C1 segment of cervical spinal cord (tissue), 14 donors: ENCODE data around the gene OOSP2.
"Not testable (repeated sequence)": the region's sequence is repeated elsewhere in the genome, so short reads cannot be mapped to it uniquely, and the experiment has no call there.

ENCODE experiments used
- DNase-seq, 14 donors: peaks; one replicate each; lab custom pipeline; 2025; lab: John Stamatoyannopoulos, UW

The OOSP2 gene, protein sequence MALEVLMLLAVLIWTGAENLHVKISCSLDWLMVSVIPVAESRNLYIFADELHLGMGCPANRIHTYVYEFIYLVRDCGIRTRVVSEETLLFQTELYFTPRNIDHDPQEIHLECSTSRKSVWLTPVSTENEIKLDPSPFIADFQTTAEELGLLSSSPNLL

DNA sequence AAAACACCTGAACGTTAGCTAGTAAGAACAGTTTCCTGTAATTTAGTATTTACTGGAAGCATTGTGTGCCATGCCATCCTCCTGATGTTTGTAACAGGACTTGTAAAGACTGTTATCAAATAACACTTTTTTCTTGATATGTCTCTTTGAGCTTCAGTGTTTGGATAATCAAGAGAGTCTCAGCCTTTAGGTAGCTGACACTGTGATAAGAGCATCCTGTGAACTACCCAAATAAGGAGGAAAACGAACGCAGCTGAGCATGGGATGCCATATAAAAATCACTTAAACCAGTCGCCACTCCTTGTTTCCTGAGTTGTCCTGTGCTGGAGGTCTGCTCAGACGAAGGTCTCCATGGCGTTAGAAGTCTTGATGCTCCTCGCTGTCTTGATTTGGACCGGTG is at the start of gene OOSP2:
Gene OOSP2 (plus strand): TSS at position 301 of the 400 bp plus-strand sequence. CDS start 51 bp downstream, at position 352.
- DNase-seq: no peak

DNA sequence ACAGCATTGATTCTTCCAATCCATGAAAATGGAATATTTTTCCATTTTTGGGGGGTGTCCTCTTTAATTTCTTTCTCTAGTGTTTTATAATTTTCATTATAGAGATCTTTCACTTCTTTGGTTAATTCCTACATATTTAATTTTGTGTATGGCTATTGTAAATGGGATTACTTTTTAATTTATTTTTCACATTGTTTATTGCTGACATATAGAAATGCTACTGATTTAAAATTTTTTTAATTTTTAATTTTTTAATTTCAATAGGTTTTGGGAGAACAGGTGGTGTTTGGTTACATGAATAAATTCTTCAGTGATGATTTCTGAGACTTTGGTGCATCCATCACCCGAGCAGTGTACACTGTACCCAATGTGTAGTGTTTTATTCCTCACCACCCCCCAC is 49.8 kb upstream of the OOSP2 start:
- DNase-seq: no peak

DNA sequence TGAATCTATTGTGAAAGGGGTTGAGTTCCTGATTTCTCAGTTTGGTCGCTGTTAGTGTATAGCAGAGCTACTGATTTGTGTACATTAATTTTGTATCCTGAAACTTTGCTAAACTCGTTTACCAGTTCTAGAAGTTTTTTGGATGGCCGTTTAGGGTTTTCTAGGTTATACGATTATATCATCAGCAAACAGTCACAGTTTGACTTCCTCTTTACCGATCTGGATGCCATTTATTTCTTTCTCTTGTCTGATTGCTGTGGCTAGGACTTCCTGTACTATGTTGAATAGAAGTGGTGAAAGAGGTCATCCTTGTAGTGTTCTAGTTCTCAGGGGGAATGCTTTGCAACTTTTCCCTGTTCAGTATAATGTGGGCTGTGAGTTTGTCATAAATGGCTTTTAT is 47.8 kb upstream of the OOSP2 start:
- DNase-seq: no peak

DNA sequence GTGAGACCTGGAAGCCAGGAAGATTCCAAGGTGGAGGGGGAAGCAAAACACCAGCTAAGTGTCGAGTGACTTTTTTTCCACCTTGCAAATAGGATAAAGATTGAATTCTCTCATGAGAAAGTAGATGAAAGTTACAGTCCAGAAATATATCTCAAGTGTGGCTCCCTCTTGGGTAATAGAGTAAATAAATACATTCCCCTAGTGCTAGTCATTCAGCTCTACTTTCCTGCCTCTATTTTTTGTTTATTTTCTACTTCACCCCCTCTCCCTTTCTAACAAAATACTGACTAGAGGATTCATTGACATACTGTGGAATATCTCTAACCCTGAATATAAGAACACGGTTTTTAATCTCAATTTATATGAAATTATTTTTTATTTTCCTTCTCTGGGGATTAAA is 42.4 kb upstream of the OOSP2 start:
- DNase-seq: no peak

DNA sequence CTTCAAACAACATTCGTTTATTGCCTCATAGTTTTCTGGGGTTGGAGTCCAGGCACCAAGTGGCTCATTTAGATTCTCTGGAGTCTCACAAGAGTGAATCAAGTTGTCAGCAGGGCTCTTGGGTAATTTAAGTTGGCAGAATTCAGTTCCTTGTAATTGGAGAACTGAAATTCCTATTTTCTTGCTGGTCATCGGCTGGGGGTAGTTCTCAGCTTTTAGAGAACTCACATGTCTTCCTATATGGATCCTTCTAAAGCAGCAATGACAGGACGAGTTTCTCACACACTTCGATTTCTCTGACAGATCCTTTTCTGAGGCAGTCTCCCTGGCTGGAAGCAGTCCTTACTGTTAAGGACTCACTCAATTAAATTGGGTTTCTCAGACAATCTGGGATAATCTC is 40.5 kb upstream of the OOSP2 start:
- no peak for DNase-seq

DNA sequence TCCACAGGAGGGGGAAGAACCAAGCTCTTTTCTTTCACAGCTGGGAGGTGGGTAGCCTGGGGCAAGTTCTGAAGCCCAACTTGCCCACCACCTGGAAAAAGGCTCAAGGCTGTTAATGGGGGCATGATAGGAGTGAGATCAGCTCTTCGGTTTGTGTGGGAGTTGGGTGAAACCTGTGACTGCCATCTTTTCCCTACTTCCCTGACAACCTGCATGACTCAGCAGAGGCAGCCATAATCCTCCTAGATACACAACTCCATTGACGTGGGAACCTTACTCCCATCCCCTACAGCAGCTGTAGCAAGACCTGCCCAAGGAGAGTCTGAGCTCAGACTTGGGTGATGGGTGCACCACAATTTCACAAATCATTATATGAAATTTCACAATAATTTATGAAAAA is 36.5 kb upstream of the OOSP2 start:
- no peak for DNase-seq

DNA sequence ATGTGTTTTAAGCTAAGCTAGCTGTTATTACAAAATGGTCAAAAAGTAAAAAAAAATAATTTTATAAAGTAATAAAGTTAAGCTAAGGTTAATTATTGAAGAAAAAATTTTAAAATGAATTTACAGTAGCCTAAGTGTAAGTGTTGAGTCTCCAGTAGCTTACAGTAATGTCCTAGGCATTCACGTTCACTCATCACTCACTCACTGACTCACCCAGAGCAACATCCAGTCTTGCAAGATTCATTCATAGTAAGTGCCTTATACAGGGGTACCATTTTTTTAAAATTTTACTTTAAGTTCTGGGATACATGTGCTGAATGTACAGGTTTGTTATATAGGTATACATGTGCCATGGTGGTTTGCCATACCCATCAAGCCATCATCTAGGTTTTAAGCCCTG is 34.8 kb upstream of the OOSP2 start:
- no peak for DNase-seq

DNA sequence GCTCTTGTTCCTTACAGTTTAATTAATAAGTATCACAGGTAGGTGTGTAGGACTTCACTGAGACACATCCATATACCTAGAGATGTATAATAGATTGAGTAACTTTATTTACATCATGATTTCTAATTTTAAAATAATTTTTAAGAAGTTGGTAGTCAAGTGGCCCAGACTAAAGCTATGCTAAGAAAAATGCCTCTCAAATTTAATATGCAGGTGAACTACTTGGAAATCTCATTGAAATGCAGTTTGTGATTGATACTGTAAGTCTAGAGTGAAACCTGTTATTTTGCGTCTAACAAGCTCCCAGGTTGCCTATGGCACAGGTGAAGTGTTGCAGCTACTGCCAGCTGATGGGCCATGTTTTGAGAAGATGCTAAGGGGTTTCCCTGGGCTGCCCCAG is 23.3 kb upstream of the OOSP2 start, which contains the start of gene OOSP4B:
Gene OOSP4B (plus strand): TSS at position 301 of the 400 bp plus-strand sequence.
- DNase-seq: no peak

DNA sequence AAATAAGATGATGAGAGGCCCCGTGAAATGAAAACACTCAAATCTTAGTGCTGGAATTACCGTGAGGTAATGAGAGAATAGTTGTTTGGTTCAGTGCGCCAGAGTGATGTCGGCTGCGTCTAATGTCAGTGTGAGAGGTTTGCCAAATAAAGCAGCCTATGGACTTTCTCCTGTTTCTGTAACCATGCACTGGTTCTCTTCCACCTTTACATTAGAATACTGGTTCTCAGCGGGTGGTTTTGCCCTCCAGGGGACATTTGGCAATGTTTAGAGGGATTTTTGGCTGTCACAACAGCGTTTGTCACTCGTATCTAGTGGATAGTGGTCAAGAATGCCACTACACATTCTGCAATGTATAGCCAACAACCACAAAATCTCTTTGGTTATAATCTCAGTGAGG is 22.2 kb upstream of the OOSP2 start:
- no peak for DNase-seq

DNA sequence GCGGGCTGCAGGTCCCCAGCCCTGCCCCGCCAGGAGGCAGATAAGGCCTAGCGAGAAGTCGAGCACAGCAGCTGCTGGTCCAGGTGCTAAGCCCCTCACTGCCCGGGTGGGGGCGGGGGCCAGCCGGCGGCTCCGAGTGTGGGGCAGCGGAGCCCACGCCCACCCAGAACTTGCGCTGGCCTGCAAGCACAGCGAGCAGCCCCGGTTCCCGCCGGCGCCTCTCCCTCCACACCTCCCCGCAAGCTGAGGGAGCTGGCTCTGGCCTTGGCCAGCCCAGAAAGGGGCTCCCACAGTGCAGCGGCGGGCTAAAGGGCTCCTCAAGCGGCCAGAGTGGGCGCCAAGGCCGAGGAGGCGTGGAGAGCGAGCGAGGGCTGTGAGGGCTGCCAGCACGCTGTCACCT is 19.8 kb upstream of the OOSP2 start:
- DNase-seq: not testable (repeated sequence)

DNA sequence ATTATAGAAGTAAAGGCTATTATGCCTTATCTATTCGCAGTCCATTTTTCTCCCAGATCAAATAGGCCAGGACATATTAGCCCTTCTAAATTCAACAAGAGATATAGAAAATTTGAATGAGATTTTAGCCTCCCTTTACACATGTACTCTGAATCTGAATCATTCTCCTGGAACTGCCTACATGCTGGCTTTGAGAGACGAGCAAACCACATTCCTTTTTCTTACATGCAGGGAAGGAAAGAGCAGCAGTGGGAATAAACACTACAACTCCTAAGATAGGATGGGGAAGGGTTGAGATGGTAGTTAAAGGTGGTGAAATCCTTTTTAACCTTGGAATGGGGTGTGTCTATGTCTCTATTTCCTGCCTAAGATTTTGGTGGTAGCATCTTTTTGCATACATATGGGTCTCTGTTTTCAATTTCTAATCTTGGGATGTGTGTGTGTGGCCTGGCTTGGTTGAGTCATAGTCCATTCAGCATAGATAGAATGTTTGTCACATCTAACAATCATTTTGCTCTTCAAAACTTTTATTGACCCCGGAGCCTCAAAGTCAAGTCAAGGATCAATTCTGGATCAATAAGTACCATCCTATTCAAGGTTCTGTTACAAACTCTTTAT is 11.1 kb upstream of the OOSP2 start:
- DNase-seq: no peak

DNA sequence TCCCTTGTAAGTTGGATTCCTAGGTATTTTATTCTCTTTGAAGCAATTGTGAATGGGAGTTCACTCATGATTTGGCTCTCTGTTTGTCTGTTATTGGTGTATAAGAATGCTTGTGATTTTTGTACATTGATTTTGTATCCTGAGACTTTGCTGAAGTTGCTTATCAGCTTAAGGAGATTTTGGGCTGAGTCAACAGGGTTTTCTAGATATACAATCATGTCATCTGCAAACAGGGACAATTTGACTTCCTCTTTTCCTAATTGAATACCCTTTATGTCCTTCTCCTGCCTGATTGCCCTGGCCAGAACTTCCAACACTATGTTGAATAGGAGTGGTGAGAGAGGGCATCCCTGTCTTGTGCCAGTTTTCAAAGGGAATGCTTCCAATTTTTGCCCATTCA is 10.2 kb downstream of the OOSP2 start:
- DNase-seq: not testable (repeated sequence)

DNA sequence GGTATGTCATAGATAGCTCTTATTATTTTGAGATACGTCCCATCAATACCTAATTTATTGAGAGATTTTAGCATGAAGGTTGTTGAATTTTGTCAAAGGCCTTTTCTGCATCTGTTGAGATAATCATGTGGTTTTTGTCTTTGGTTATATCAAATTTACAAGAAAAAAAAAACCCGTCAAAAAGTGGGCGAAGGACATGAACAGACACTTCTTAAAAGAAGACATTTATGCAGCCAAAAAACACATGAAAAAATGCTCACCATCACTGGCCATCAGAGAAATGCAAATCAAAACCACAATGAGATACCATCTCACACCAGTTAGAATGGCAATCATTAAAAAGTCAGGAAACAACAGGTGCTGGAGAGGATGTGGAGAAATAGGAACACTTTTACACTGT is 10.6 kb downstream of the OOSP2 start:
- DNase-seq: not testable (repeated sequence)

DNA sequence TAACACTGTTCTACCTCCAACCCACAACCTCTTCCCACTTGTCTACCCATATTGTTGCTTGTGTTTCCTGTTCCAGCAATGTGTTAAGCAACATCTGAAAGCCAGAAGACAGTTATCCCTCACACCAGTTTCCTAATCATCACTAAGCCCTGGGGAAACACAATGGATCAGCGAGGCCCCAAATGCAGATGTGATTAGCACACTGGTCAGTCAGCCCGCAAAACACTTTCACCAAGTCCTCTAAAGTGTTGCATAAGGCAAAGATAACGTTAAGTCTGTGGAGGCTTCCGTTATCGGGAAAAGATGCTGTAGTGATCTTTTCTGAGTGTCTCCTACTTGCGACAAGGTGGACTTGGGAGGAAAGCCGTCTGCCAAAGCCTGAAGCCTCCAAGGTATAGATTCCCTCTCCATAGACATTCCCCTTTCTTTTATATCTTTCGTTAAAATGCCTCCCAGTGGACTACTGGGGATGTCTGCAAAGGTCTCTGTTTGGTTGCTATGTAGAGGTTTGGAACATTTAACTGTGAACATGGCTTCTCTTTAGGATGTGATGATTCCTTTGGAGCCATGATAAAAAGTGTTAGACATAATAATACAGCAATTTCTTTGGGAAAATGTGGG is 16.2 kb downstream of the OOSP2 start, which contains the start of gene MS4A3:
Gene MS4A3 (plus strand): TSS at position 317 of the 621 bp plus-strand sequence. CDS start 4,496 bp downstream, outside the sequence.
- DNase-seq: no peak

DNA sequence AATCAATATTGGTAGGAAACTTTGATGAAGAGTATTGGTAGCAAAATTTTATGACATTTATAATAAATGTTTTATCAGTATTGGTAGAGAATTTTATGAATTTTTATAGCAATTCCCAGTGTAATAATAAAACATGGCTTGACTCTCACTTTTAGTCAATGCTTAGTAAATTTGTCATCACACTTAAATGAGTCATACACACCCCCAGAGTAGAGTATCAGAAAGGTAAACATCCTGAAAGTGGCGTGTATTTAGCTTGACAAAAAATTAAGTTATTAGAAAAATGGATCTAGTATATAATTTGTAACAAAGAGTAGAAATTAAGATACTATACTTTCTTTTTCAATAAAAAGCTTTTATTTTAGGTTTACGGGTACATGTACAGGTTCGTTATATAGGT is 18.8 kb downstream of the OOSP2 start:
- no peak for DNase-seq

DNA sequence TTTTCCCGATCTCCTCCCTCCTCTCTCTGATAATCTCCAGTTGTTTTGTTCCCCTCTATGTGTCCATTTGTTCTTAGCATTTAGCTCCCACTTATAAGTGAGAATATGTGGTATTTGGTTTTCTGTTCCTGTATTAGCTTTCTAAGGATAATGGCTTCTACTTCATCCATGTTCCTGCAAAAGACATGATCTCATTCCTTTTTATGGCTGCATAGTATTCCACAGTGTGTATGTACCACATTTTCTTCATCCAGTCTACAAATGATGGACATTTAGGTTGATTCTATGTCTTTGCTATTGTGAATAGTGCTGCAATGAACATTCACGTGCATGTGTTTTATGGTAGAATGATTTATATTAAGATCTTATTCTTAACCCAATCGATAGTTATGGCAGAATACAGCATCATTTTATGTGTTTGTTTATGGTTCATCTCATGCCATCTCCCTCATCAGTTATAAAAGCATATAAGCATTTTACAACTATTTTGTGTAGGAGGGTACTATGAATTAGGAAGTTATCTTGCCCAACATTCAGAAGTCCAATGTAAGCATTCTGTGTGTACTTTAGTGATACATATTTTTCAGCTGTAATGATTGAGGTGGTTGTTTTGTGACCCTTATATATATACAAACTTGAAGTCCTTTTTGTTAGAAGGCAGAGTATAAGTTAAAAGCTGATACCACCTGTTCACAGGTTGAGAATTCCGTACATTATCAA is 19.5 kb downstream of the OOSP2 start:
- no peak for DNase-seq

DNA sequence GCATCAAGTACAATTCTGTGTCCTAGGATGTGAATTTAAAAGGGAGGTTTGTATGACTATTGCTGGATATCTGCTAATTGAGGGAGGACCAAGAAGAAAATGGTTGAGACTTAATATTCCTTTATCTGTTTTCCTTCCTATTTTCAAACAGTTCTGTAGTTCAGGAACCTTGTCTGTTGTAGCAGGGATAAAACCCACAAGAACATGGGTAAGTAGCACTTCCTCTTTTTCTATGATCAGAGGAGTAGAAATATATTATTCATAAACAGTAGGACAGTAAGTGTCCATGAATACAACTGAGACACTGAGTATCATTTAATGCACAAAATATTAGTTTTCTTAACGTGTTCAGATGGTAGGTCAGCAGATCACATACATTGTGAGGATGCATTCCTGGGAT is 23.9 kb downstream of the OOSP2 start:
- DNase-seq: no peak

DNA sequence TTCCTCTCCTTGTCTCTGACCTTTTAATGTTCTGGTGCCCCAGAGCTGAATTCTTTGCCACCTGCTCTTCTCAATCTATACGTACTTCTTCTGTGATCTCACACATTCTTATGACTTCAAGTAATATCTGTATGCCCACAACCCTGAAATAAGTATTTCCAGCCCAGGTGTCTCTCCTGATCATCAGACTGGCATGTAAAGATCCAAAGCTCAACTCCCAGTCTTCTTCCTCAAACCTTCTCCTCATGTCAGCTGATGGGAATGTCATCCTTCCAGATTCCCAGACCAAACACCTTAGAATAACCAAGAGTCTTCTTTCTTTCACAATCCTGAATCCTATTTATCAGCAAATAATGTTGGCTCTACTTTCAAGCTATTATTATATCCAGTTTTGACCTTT is 25.6 kb downstream of the OOSP2 start:
- DNase-seq: no peak

DNA sequence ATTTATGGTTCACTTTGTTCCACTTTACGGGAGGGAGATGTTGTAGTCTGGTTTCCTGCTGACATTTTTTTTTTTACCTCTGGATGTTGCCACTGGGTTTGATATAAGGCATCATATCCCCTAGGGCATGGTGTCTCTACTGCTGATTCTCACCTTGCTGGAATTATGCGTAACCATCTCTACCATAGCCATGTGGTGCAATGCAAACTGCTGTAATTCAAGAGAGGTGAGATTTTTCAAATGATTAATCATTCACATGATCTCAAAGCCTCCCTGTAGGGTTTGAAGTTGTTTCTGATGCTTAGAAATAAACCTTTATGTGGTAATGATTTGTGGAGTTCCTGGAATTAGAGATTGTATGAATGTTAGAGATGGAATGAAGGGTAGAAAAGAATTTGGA is 29.2 kb downstream of the OOSP2 start:
- no peak for DNase-seq

DNA sequence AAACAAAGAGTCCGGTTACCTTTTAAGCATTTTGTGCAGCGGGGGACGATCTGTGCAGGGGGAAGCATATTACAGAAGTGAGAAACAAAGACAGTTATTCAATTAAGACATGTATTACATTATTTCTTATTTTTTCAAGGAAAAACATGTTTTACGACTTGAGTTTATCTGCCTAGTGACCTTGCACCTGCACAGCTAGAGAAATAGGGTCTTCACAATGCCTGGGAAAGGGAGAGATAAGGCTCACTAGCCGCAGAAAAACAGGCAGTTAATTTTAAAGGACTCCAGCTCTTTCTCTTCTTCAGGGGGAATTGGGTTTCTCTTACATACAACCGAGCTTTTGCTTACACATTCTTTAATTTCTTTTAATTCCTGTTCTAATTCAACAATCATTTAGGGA is 31.4 kb downstream of the OOSP2 start:
- DNase-seq: not testable (repeated sequence)

DNA sequence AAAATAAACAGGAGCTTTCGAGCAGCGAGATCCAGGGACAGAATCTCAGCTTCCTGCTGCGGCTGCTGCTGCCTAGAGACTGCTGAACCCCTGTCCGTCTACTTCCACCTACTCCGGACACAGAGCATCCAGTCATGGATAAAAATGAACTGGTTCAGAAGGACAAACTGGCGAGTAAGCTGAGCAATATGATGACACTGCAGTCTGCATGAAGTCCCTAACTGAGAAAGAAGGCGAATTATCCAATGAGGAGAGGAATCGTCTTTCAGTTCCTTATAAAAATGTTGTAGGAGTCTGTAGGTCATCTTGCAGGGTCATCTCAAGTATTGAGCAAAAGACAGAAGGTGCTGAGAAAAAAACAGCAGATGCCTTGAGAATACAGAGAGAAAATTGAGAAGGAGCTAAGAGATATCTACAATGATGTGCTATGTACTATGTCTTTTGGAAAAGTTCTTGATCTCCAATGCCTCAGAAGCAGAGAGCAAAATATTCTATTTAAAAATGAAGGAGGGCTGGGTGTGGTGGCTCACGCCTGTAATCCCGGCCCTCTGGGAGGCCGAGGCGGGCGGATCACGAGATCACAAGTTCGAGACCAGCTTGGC is 37.1 kb downstream of the OOSP2 start:
- DNase-seq: no peak

DNA sequence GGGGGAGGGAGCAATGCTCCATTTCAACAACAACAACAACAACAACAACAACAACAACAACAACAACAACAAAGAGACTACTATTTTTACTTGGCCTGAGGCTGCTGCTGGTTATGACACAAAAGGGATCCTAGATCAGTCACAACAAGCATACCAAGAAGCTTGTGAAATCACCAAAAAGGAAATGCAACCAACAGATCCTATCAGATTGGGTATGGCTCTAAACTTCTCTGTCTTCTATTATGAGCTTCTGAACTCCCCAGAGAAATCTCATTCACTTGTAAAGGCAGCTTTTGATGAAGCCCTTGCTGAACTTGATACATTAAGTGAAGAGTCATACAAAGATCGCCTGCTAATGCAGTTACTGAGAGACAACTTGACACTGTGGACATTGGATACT is 37.8 kb downstream of the OOSP2 start:
- no peak for DNase-seq
